PC-3 (cell line): ENCODE data around the gene LURAP1L.

Experiments
- CTCF ChIP-seq: fragments of 300-600 bp; sonication (generic); conservative IDR thresholded peaks from 2 replicates; pipeline ENCODE4 v1.5.1; 2017; ENCODE audit warnings: antibody characterized with exemption, low read depth, mild to moderate bottlenecking, low read length
- EZH2 ChIP-seq: fragments of 300-600 bp; sonication (generic); IDR thresholded peaks from one replicate; pipeline ENCODE4 v1.6.1; 2017; ENCODE audit warnings: antibody characterized with exemption, mild to moderate bottlenecking, low read length; ENCODE audit not compliant: unreplicated experiment
- EZH2phosphoT487 ChIP-seq: fragments of 300-600 bp; sonication (generic); IDR thresholded peaks from 2 replicates; pipeline ENCODE4 v1.6.1; 2018; ENCODE audit warnings: mild to moderate bottlenecking, antibody characterized with exemption, low read length, borderline replicate concordance

GRCh38 chr9:12759761-12760160 lies 15.1 kb upstream of the LURAP1L start:
- TF ChIP-seq CTCF (no peak), EZH2 (no peak), EZH2phosphoT487 (no peak)
